Amniotic epithelial cell (primary cell): Measurements from ENCODE around the gene CT47A1.
"Not testable (repeated sequence)": the region's sequence is repeated elsewhere in the genome, so short reads cannot be mapped to it uniquely, and the experiment has no call there.

Experiments used
- DNase-seq: peaks from one replicate; pipeline ENCODE4 v3.0.0-alpha.2; 2010; ENCODE audit warnings: low read depth

Gene CT47A1

GRCh38 chrX:120985660-120986059, at the start of gene CT47A1:
Gene CT47A1 (minus strand): TSS chrX:120985760. CDS start chrX:120985529, 231 bp downstream.
- DNase-seq: not testable (repeated sequence)

GRCh38 chrX:121032531-121032930, 47.0 kb upstream of the CT47A1 start:
- no peak for DNase-seq

- no peak for DNase-seq
Observed at GRCh38 chrX:121030083-121030482, 44.5 kb upstream of the CT47A1 start.

GRCh38 chrX:121028419-121028818, 42.9 kb upstream of the CT47A1 start:
- DNase-seq: no peak

GRCh38 chrX:121014826-121015225, 29.3 kb upstream of the CT47A1 start:
- DNase-seq: no peak

- no peak for DNase-seq
Observed at GRCh38 chrX:121013897-121014455, 28.4 kb upstream of the CT47A1 start.

GRCh38 chrX:121011254-121011653, 25.7 kb upstream of the CT47A1 start:
- no peak for DNase-seq

- DNase-seq: no peak
Observed at GRCh38 chrX:121010218-121010617, 24.7 kb upstream of the CT47A1 start.

- no peak for DNase-seq
Observed at GRCh38 chrX:121009764-121010163, 24.2 kb upstream of the CT47A1 start.

- peak; percentile 33 for DNase-seq
Observed at GRCh38 chrX:121008920-121009319, 23.4 kb upstream of the CT47A1 start.

GRCh38 chrX:121000589-121000988, 15.0 kb upstream of the CT47A1 start:
- peak; percentile 10 for DNase-seq

- no peak for DNase-seq
Observed at GRCh38 chrX:120999413-120999812, 13.9 kb upstream of the CT47A1 start.

GRCh38 chrX:120956500-120956899, 29.1 kb downstream of the CT47A1 start, which contains the start of gene CT47A7:
Gene CT47A7 (minus strand): TSS chrX:120956600. CDS start chrX:120956345, 255 bp downstream.
- DNase-seq: not testable (repeated sequence)
